ENCODE data around the gene DTHD1.

The DTHD1 gene

DNA sequence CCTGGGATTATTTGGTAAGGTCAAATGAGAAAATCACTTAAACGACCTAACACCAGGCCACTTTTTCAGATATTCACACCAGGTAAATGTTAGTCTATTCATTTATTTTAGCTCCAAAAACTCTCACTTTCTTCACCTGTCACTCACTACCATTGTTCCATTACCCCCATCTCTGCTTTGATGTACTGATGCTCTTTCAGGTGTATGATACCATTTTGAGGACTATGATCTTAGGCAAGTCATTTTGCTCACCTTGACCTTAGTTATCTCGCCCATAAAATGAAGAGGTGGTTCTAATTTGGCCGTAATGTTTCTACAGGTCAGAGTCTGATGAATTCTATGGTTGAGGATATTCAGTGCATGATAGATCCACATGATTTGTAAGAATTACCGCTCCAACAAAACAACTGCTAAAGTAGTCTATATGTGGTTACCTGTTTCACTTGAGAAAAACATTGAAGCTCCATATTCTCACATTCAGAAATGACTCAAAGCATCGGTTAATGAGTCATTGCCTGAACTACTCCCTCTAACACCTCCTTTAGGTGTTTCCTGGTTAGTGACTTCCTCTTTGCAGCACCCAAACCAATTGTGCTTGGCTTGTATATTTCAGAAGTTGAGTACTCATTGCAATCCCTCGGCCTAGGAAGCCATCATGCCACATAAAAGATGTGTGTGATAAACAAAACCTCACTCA, 4.5 kb downstream of the DTHD1 start:
- no peaks in the 10 kb centered on the region for H3K27me3 ChIP-seq (ENCODE audit: insufficient read depth, low read length, poor library complexity)
- no peaks in the 10 kb centered on the region for H3K79me2 ChIP-seq (ENCODE audit: insufficient read depth, low read length)
- H2AFZ ChIP-seq (ENCODE audit: low read depth, low read length) = peak overlapping the region; percentile 44
- H3K9ac ChIP-seq (ENCODE audit: low read depth, low read length) = no peak overlapping the region
- peak; percentile 51 for DNase-seq
- H3K27ac ChIP-seq (ENCODE audit: low read length) = peak overlapping the region; percentile 33
- no peaks in the 10 kb centered on the region for H3K9me3 ChIP-seq (ENCODE audit: insufficient read depth, low read length, severe bottlenecking)
- no peaks in the 10 kb centered on the region for H3K36me3 ChIP-seq (ENCODE audit: insufficient read depth, low read length)
- ATAC-seq (ENCODE audit: insufficient read depth, low read depth) = peak; percentile 98
- H3K4me2 ChIP-seq (ENCODE audit: insufficient read depth, low read length) = 0 out of 2 replicates have a peak overlapping the region, but pooled peaks have one; percentile 0
- no peaks in the 10 kb centered on the region for H4K20me1 ChIP-seq (ENCODE audit: insufficient read depth, low read length)
- peaks cover 11% of the 10 kb centered on the region for H3K4me1 ChIP-seq (ENCODE audit: insufficient read depth, low read length)
- no peak overlapping the region for H3K4me3 ChIP-seq (ENCODE audit: low read depth in 1 of 2, low read length in 2 of 2)
- TF ChIP-seq EZH2 (IDR thresholded peaks at IDR 0.05; ENCODE audit: borderline replicate concordance, low read depth, low read length, severe bottlenecking) = no peak
- TF ChIP-seq, protein P1, sequence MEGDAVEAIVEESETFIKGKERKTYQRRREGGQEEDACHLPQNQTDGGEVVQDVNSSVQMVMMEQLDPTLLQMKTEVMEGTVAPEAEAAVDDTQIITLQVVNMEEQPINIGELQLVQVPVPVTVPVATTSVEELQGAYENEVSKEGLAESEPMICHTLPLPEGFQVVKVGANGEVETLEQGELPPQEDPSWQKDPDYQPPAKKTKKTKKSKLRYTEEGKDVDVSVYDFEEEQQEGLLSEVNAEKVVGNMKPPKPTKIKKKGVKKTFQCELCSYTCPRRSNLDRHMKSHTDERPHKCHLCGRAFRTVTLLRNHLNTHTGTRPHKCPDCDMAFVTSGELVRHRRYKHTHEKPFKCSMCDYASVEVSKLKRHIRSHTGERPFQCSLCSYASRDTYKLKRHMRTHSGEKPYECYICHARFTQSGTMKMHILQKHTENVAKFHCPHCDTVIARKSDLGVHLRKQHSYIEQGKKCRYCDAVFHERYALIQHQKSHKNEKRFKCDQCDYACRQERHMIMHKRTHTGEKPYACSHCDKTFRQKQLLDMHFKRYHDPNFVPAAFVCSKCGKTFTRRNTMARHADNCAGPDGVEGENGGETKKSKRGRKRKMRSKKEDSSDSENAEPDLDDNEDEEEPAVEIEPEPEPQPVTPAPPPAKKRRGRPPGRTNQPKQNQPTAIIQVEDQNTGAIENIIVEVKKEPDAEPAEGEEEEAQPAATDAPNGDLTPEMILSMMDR (IDR thresholded peaks at IDR 0.05; ENCODE audit: borderline replicate concordance, extremely low read depth, low read length, poor library complexity, severe bottlenecking) = peak; percentile 13

DNA sequence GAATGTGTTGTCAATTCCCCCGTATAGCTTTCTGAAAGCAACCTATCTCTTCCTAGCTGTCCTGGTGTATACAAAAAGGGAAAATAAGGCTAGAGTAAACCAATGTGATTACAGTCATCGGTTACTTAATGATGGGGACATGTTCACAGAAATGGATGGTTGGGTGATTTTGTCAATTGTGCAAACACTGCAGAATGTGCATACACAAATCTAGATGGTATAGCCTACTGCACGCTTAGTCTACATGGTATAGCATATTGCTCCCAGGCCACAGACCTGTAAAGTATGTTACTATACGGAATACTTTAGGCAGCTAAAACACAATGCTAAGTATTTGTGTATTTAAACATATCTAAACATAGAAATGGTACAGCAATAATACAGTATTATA, 5.1 kb downstream of the DTHD1 start:
- Histone ChIP-seq H2AFZ (ENCODE audit: low read depth, low read length) (peak overlapping the region; percentile 44), H3K4me3 (ENCODE audit: low read depth in 1 of 2, low read length in 2 of 2) (no peak overlapping the region), H3K4me2 (ENCODE audit: insufficient read depth, low read length) (peak overlapping the region; percentile 0; the same call in 1 of the 2 replicates), H3K9ac (ENCODE audit: low read depth, low read length) (no peak overlapping the region), H3K4me1 (ENCODE audit: insufficient read depth, low read length) (peaks cover 11% of the 10 kb centered on the region), H3K79me2 (ENCODE audit: insufficient read depth, low read length) (no peaks in the 10 kb centered on the region), H3K27ac (ENCODE audit: low read length) (peak overlapping the region; percentile 33), H4K20me1 (ENCODE audit: insufficient read depth, low read length) (no peaks in the 10 kb centered on the region), H3K9me3 (ENCODE audit: insufficient read depth, low read length, severe bottlenecking) (no peaks in the 10 kb centered on the region), H3K36me3 (ENCODE audit: insufficient read depth, low read length) (no peaks in the 10 kb centered on the region), H3K27me3 (ENCODE audit: insufficient read depth, low read length, poor library complexity) (no peaks in the 10 kb centered on the region)
- DNase-seq (no peak), ATAC-seq (ENCODE audit: insufficient read depth, low read depth) (peak; percentile 37; the same call in 2 of the 3 replicates)
- TF ChIP-seq, protein P1 (IDR thresholded peaks at IDR 0.05; ENCODE audit: borderline replicate concordance, extremely low read depth, low read length, poor library complexity, severe bottlenecking) = no peak
- no peak for TF ChIP-seq EZH2 (IDR thresholded peaks at IDR 0.05; ENCODE audit: borderline replicate concordance, low read depth, low read length, severe bottlenecking)

DNA sequence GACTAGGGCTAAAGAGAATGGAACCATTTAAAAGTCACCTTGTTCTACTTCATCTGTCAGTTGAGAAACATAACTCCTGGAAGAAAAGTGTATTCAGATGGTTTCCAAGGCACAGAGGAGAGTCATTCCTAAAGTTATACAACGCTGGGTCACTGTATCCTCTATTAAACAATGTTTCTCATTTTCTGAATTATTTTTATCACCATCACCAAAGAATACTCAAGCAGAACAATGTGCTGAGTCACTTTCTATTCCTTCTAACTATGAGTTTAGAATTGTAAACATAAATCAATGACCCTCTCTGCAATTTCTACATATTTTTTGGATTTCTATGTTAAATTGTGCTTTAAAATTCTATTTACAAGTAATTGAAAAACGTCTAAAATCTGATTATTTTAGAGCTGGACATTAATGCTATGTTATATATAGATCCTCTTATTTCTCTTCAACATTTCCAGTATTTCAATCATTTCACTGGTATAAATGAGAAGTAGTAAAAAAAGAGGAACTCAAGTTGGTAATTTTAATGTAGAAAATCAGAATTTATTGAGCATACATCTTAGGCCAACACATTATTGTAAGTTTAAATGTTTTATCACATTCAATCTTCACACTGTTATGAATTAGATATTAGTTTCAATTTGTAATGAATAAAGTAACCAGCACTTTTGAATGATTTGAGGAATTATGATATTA, 7.5 kb downstream of the DTHD1 start:
- H2AFZ ChIP-seq (ENCODE audit: low read depth, low read length) = no peak overlapping the region

More for the DNA sequence above, 7.5 kb downstream of the DTHD1 start:
- Histone ChIP-seq H3K9me3 (ENCODE audit: insufficient read depth, low read length, severe bottlenecking) (no peaks in the 10 kb centered on the region), H3K79me2 (ENCODE audit: insufficient read depth, low read length) (no peaks in the 10 kb centered on the region), H3K9ac (ENCODE audit: low read depth, low read length) (no peak overlapping the region), H3K36me3 (ENCODE audit: insufficient read depth, low read length) (no peaks in the 10 kb centered on the region), H3K27me3 (ENCODE audit: insufficient read depth, low read length, poor library complexity) (no peaks in the 10 kb centered on the region), H3K4me3 (ENCODE audit: low read depth in 1 of 2, low read length in 2 of 2) (no peak overlapping the region), H3K4me1 (ENCODE audit: insufficient read depth, low read length) (peaks cover 11% of the 10 kb centered on the region), H4K20me1 (ENCODE audit: insufficient read depth, low read length) (no peaks in the 10 kb centered on the region), H3K27ac (ENCODE audit: low read length) (no peak overlapping the region), H3K4me2 (ENCODE audit: insufficient read depth, low read length) (no peak overlapping the region)
- ATAC-seq (ENCODE audit: insufficient read depth, low read depth) = no peak
- TF ChIP-seq, protein P1 (IDR thresholded peaks at IDR 0.05; ENCODE audit: borderline replicate concordance, extremely low read depth, low read length, poor library complexity, severe bottlenecking) = no peak
- TF ChIP-seq EZH2 (IDR thresholded peaks at IDR 0.05; ENCODE audit: borderline replicate concordance, low read depth, low read length, severe bottlenecking) = no peak
- DNase-seq = no peak
